ENCODE data around the gene ELMO1.

Gene ELMO1

GRCh38 chr7:37295401-37295800 is 153.3 kb downstream of the ELMO1 start:
- DNase-seq = no peak

GRCh38 chr7:37290731-37291130 is 157.9 kb downstream of the ELMO1 start:
- DNase-seq = no peak

DNA sequence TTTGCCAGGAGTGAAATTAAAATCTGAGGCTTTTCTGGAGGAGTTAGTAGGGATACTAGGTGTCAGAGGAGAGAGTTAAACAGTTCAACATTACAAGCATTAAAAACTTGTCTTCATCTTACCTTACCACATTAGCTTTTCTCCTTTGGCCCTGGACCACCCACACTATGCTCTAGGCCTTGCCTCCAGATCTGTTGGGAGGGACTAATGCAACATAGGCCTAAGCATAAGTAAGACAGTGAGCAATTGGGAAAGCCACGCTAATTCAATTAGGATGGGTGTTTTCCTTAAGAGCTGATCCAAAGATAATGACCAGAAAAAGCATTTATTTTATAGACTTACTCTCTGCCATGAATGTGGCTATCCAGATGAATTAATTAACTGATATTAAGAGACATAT is 158.9 kb downstream of the ELMO1 start:
- DNase-seq = no peak

DNA sequence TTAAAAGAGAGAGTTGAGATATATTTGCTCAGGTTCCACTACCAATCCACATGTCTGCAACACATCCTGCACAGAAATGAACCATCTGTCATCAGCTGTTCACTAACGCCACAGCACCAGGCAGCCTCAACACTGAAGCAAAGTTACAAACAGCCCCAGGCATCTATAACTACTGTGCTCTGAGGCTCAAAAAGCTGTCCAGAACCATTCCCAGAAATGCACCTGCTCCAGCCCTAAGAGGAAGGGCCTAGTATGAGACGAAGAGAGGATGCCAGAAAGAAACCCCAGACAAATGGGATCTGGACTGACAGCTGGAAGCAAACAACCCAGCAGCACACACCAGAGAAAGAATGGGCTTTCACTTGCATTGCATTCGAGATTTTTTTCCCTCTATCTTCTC is 159.3 kb downstream of the ELMO1 start:
- DNase-seq = no peak

DNA sequence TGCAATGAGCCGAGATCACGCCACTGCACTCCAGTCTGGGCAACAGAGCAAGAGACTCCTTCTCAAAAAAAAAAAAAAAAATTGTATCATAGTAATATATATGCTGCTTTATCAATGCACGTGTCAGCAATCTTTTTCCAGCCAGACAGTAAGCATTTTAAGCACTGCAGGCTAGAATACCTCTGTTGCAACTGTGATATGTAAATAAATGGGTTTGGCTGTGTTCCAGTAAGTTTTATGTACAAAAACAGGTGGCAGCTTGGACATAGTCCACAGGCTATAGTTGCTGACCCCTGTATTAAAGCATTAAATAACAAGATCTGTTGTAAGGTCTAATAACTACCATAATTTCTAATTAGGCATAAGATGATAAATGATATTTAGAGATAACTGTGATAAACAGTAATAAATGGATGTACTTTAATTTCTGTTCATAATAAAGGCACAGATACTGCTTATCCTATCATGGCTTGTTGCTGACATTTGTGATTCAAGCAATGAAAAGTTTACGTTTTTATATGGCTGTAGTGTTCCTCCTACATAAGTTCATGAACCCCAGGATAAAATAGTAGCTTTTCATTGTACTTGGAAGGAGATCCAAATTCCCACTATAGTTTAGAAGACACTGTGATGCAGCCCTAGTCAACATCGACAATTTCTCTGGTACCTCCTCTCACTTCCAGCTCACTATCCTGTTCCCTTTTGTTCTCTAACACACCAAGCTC is 161.4 kb downstream of the ELMO1 start:
- peak; percentile 8 for DNase-seq

GRCh38 chr7:37286454-37286832 is 162.2 kb downstream of the ELMO1 start:
- no peak for DNase-seq

DNA sequence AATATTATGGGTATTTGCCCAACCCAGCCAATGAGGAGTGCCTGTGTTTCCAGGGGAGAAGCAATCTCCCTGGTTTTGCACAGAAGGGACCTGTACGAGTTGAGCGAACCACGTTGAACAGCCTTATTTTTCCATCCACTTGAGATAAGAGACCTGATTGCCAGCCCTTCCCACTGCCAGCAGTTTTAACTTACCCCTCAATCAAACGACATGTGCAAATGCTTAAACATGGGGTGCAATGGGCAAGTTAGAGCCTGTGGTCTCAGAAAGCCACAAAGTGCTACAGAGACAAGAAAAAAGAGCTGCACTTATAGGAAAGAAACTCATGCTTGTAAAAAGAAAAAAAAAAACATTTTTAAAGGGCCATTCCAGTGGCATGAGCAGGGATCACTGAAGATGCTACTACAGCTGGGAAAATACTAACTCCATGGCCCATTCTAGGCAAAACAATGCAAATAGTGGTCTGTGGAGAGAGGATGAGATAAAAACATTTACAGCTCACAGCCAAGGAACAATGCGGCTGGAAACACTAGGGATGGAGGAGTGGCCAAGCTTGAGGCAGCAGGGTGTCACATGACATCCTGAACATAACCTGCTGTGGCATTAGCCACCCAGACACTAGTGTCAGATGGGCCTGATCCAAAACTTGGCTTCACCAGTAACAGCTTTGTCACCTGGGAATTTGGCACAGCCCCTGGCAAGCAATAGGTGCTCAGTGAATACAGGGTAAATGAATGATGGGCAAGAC is 162.8 kb downstream of the ELMO1 start:
- DNase-seq = no peak

- DNase-seq = no peak
These were observed 163.8 kb downstream of the ELMO1 start for GRCh38 chr7:37284805-37285231.

- no peak for DNase-seq
These were observed 164.4 kb downstream of the ELMO1 start for GRCh38 chr7:37284285-37284684.

DNA sequence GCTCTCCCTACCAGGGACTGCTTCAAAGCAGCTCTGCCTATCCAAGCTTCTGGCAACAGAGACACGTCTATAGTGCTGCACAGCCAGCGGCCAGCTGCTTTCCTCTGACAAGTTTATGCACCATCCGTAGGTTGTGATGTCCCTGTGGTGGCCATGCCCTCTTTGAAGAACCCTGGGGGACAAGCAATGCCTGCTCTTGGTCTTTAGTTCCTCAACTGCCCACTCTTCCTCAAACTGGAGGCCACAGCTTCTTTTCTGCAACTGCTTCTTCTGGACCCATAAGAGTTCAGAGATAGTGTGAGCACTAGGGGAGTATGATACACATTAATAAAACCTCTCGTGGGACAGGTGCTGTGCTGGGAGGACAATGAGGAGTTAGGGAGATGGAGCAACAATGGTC is 164.9 kb downstream of the ELMO1 start:
- DNase-seq = no peak

- DNase-seq = no peak
These were observed 165.7 kb downstream of the ELMO1 start for GRCh38 chr7:37282927-37283326.

DNA sequence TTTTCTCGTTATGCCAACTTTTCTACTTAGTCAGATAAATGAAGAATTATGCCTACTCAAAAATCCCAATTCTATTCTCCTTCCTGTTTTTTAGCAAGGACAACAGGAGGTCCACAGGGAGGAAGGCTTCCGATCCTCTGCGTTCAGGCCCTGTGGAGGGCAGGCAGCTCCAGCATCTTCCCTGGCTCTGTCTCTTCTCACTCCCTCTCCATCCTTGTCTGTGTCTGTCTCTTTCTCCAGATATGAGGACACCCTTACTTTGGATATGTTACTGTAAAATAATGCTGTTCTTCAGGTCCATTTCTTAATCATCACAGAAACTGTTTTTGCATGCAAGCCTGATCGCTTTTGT is 166.6 kb downstream of the ELMO1 start:
- no peak for DNase-seq

GRCh38 chr7:37281368-37282092 is 167.1 kb downstream of the ELMO1 start:
- no peak for DNase-seq

- no peak for DNase-seq
These were observed 171.2 kb downstream of the ELMO1 start for GRCh38 chr7:37277513-37277912.

DNA sequence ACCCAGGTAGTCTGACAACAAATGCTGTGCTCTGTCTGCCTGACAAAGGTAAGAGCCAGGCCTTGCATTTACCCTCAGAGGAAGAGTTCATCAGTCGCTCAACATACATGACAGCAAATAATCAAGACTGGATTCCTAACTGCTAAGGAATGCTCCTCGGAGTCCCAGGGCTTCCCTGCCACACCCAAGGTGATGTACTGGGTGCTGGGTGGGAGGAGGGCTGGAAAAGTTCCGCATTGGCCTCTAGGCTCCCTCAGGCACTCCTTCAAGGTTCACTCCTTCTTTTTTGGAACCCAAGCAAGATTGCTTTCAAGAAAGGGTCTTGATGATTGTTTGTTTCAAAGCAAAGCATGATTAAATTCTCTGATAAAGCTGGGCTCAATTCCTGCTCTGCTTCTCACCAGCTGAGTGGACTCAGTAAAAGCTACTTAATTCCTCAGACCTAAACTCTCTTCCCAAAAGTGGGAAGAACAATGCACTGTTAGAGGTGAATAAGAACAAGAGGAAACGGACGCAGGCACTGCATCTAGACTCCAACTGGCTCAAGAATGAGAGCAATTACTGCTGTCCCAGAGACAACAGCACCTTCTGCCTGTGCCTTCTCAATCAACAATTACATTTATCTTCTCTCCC is 173.5 kb downstream of the ELMO1 start:
- DNase-seq = no peak

GRCh38 chr7:37273891-37274290 is 174.8 kb downstream of the ELMO1 start:
- no peak for DNase-seq

DNA sequence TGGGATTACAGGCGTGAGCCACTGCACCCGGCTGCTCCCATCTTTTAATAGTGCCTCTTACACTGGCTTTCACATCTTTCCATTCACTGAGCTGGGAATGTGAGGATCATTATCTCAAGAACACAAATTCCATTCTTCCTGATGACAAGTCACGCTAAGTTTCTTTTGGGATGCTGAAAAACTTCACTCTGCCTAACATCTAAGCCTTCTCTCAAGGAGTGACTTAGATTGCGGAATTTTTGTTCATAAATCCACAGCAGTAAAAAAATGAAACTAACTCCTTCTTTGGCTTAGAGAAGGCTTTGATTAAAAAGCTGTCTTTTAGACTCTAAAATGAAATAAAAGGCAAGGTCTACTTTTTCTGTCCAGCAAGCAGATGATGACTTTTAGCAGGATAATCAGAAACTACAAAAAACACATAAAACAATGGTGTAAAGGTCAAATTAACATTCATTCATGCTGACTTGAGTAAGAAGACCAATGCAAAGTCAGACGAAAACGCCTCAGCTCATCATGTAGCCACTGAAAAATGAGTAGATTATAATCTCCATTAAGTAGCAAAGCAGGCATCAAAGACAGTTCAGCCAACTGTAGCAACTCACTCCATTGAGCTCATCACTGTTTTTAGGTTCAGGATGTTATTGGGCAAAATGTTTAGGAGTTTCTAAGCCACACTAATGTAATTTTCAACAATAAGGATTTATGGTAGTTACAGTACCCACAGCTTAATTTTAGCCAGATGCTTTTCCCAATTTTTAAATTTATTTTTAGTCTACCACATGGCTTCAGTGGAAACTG is 178.8 kb downstream of the ELMO1 start:
- DNase-seq = no peak

DNA sequence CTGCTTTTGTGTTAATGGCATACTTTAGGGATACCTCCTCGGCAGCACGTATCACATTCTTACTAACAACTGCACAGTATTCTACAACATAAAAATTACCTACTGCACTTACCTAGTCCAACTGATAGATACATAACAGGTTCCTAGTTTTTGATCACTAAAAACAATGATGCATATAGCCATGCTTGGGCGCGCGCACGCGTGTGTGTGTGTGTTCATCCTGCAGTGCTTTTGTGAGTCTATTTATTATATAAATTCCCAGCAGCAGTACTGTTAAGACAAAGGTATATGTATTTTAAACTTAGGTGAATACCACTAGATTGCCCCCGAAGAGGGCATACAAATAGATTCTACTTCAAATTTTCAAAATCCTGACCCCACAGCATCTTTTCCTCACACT is 181.4 kb downstream of the ELMO1 start:
- no peak for DNase-seq

GRCh38 chr7:37265876-37266275 is 182.8 kb downstream of the ELMO1 start:
- DNase-seq = no peak

DNA sequence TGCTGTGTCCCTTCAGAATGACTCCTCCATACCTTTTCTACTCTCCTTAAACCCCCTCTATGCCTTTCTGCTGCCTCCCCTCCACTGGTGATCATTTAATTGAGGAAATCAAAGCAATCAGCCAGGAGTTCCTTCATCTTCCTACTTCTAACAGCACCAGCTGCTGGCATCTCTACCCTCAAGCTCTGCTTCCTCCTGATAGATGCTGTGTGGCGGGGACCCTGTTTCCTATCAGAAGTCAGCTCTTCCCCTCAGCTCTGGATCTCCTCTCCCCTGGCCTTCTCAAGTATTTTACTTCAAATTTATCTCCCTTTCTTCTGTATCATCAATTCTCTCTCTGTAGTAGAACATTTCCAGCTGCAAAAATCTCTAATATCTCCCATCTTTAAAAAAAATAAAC is 183.7 kb downstream of the ELMO1 start:
- no peak for DNase-seq

- DNase-seq = no peak
These were observed 186.5 kb downstream of the ELMO1 start for GRCh38 chr7:37262181-37262580.

GRCh38 chr7:37259319-37259821 is 189.3 kb downstream of the ELMO1 start:
- DNase-seq = peak; percentile 48

GRCh38 chr7:37256631-37257030 is 192.0 kb downstream of the ELMO1 start:
- no peak for DNase-seq

Data from NCI-H2029 treated with DMSO at 0.1 percent for 48 hours (cell line).